Subcutaneous adipose tissue (tissue), 4 donors: ENCODE data around the gene ORAI3. TPM values are rescaled to one million over a fixed set of nuclear protein-coding genes. Genes with fewer than 3 reads are reported as not detected.

Experiments used
- CTCF ChIP-seq: fragments of 450-650 bp; IDR thresholded peaks from one replicate; pipeline ENCODE4 v1.5.1; 2016; ENCODE audit warnings: low read depth, mild to moderate bottlenecking, control low read depth, antibody characterized with exemption, moderate library complexity
- small RNA-seq: library from RNA; depleted of rRNA; stranded (forward); fragments of <200 nt; gene quantifications from one replicate; pipeline ENCODE3, GENCODE V24; 2016
- total RNA-seq, 4 donors: library from RNA; depleted of rRNA; stranded (reverse); fragments of >200 nt; gene quantifications; one replicate each; pipeline ENCODE4 v1.1.0, GENCODE V29; 2016

ORAI3 gene
- total RNA-seq, 4 donors from 2014 or later: 13.4 to 41.1 (median 36.3) TPM

GRCh38 chr16:31000671-31001382, 52.0 kb downstream of the ORAI3 start:
- TF ChIP-seq CTCF: no peak

GRCh38 chr16:31001507-31002249, 52.8 kb downstream of the ORAI3 start:
- no peak for TF ChIP-seq CTCF

- no peak for TF ChIP-seq CTCF
Observed at GRCh38 chr16:31002250-31002700, 53.4 kb downstream of the ORAI3 start.

- TF ChIP-seq CTCF: no peak
Observed at GRCh38 chr16:31002862-31003341, 54.0 kb downstream of the ORAI3 start.

GRCh38 chr16:31003744-31004143, 54.9 kb downstream of the ORAI3 start:
- no peak for TF ChIP-seq CTCF

Small RNA genes within 50 kb of the gene (small RNA-seq; reads per million reads assigned to genes)
- not detected for gene AC135048.1

Other genes with a start within 250 kb of the ORAI3 start
- 10 to 100 TPM; 14.1 to 33.7 (median 20.0) TPM for gene SRCAP, start 249.9 kb upstream of the ORAI3 start, total RNA-seq
- 10 to 100 TPM; 17.8 to 27.5 (median 21.6) TPM for gene PHKG2, start 200.6 kb upstream of the ORAI3 start, total RNA-seq
- gene CFAP119, start 187.0 kb upstream of the ORAI3 start, total RNA-seq: 1 to 10 TPM in 3 of 4 donors, not detected in 1; 1.9 to 6.2 (median 2.7) TPM
- gene RNF40, start 186.7 kb upstream of the ORAI3 start, total RNA-seq: 10 to 100 TPM; 37.8 to 78.7 (median 54.2) TPM
- gene ZNF629, start 161.9 kb upstream of the ORAI3 start, total RNA-seq: 10 to 100 TPM in 1 of 4 donors, 1 to 10 TPM in 3; 6.6 to 13.4 (median 9.0) TPM
- gene BCL7C, start 55.0 kb upstream of the ORAI3 start, total RNA-seq: 10 to 100 TPM; 15.3 to 34.9 (median 24.3) TPM
- gene CTF1, start 52.5 kb upstream of the ORAI3 start, total RNA-seq: 1 to 10 TPM in 2 of 4 donors, under 1 TPM in 1, not detected in 1; 0.85 to 2.9 (median 2.8) TPM
- 1 to 10 TPM; 2.4 to 6.2 (median 4.2) TPM for gene FBXL19, start 25.5 kb upstream of the ORAI3 start, total RNA-seq
- gene SETD1A, start 8.7 kb downstream of the ORAI3 start, total RNA-seq: 10 to 100 TPM in 1 of 4 donors, 1 to 10 TPM in 3; 3.9 to 10.5 (median 5.3) TPM
- 10 to 100 TPM; 18.3 to 73.8 (median 30.0) TPM for gene HSD3B7, start 36.1 kb downstream of the ORAI3 start, total RNA-seq
- gene STX1B, start 61.6 kb downstream of the ORAI3 start, total RNA-seq: 1 to 10 TPM in 2 of 4 donors, under 1 TPM in 2; 0.49 to 2.2 (median 0.90) TPM
- gene STX4, start 84.5 kb downstream of the ORAI3 start, total RNA-seq: 10 to 100 TPM; 45.7 to 70.7 (median 55.6) TPM
- gene ZNF668, start 125.2 kb downstream of the ORAI3 start, total RNA-seq: 10 to 100 TPM in 1 of 4 donors, 1 to 10 TPM in 3; 7.3 to 10.7 (median 7.6) TPM
- gene ZNF646, start 125.4 kb downstream of the ORAI3 start, total RNA-seq: 10 to 100 TPM in 3 of 4 donors, 1 to 10 TPM in 1; 8.3 to 15.6 (median 14.9) TPM
- gene PRSS53, start 139.9 kb downstream of the ORAI3 start, total RNA-seq: 1 to 10 TPM; 1.5 to 3.2 (median 1.8) TPM
- gene VKORC1, start 145.7 kb downstream of the ORAI3 start, total RNA-seq: 100 to 1,000 TPM in 2 of 4 donors, 10 to 100 TPM in 2; 53.3 to 129 (median 94.6) TPM
- gene BCKDK, start 159.3 kb downstream of the ORAI3 start, total RNA-seq: 10 to 100 TPM; 26.6 to 45.2 (median 33.2) TPM
- gene KAT8, start 168.6 kb downstream of the ORAI3 start, total RNA-seq: 10 to 100 TPM; 42.3 to 71.2 (median 51.9) TPM
- gene PRSS8, start 186.7 kb downstream of the ORAI3 start, total RNA-seq: 1 to 10 TPM in 1 of 4 donors, not detected in 3; 1.4 TPM
- gene PRSS36, start 201.0 kb downstream of the ORAI3 start, total RNA-seq: 10 to 100 TPM in 2 of 4 donors, 1 to 10 TPM in 2; 2.6 to 11.3 (median 8.3) TPM
- 10 to 100 TPM; 53.7 to 92.5 (median 66.2) TPM for gene FUS, start 231.1 kb downstream of the ORAI3 start, total RNA-seq